Effector CD8-positive, alpha-beta T cell (primary cell): ENCODE results near the gene OSTF1.

ENCODE experiments used
- DNase-seq: peaks from one replicate; lab custom pipeline; 2025; lab: John Stamatoyannopoulos, UW

The OSTF1 gene

GRCh38 chr9:75167281-75167680 is 79.0 kb downstream of the OSTF1 start:
- DNase-seq: no peak

DNA sequence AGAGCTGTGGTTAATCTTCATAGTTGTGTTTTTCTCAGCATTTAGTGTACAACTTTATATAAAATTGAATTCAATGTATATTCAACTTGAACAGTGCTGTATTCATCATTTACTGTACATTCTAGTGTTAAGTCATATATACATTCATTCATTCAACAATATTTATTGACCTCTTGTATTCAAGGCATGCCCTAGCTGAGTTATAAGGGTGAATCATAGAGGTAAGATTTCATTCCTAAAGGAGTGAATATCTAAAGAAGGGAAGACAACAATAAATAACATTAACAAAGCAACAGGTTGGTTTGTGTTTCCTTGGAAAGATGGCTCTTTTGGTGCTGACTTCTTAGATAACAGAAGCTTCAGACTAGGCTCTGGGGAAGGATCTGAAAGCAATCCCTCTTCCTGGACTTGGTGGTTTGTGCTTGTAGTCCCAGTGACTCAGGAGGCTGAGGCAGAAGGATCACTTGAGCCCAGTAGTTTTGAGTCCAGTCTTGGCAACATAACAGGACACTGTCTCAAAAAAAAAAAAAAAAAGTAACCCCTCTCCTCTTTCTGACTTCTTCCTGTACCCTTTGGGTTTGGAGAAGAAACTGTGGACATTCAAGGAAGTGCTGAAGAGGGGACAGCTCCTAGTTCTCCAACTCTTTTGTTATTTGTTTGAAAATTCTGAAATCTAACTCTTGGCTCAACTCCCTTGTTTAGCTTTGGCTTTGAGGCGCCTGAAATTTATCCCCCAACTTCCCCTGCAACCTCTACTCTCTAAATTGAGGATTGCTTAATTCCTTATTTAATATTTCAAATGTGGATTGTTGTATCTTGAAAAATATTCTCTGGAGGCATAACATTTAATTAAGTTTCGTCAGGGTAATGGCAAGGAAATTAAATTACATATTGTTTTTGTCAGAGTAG is 80.2 kb downstream of the OSTF1 start:
- DNase-seq: no peak

GRCh38 chr9:75169623-75170022 is 81.3 kb downstream of the OSTF1 start:
- no peak for DNase-seq

DNA sequence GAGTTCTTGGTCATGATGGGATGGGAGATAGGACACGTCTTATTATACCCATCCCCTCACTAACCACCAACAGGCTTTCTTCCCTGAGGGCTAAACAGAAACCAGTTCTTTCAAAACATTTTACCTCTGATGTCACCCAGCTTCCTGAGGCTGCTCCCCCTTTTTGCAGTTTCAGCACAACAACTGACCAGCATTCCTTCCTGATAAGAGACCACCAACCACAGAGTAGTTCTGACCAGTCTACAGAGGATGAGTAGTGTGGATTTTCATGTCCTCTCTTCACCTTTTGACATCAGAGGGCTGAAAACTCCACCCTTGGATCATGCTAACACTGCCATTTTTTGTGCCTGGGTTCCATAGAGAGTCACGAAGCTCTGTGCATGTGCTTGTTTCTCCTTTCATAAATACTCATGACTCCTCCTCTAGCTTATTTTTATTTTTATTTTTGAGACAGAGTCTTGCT is 82.6 kb downstream of the OSTF1 start:
- no peak for DNase-seq

- no peak for DNase-seq
Measured at GRCh38 chr9:75175395-75175794, 87.1 kb downstream of the OSTF1 start.

DNA sequence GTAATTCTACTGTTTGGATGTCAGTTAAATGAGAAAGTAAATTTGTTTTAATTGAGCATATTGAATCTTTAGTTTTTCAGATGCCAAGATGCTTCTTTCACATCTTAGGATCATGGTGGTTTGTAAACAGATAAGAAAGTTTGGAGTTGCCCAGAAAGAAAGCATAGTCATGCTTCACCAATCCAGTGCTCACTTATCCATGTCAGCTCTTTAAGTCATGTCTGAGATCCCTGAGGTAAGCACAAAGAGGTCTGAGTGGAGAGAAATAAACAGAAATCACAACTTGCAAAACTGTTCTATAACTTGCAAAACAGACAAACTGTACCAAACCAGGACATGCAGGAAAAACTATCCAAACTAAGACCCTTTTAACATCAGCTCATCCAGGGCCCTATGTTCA is 87.7 kb downstream of the OSTF1 start:
- no peak for DNase-seq

- no peak for DNase-seq
Measured at GRCh38 chr9:75181750-75182149, 93.4 kb downstream of the OSTF1 start.

DNA sequence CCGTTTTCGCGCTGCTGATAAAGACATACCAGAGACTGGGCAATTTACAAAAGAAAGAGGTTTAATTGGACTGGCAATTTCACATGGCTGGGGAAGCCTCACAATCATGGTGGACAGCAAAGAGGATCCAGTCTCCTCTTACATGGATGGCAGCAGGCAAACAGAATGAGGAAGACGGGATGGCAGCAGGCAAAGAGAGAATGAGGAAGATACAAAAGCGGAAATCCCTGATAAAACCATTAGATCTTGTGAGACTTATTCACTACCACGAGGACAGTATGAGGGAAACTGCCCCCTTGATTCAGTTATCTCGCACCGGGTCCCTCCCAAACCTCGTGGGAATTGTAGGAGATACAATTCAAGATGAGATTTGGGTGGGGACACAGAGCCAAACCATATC is 95.0 kb downstream of the OSTF1 start:
- no peak for DNase-seq

GRCh38 chr9:75184471-75184870 is 96.2 kb downstream of the OSTF1 start:
- no peak for DNase-seq

GRCh38 chr9:75185585-75186170 is 97.4 kb downstream of the OSTF1 start:
- no peak for DNase-seq

DNA sequence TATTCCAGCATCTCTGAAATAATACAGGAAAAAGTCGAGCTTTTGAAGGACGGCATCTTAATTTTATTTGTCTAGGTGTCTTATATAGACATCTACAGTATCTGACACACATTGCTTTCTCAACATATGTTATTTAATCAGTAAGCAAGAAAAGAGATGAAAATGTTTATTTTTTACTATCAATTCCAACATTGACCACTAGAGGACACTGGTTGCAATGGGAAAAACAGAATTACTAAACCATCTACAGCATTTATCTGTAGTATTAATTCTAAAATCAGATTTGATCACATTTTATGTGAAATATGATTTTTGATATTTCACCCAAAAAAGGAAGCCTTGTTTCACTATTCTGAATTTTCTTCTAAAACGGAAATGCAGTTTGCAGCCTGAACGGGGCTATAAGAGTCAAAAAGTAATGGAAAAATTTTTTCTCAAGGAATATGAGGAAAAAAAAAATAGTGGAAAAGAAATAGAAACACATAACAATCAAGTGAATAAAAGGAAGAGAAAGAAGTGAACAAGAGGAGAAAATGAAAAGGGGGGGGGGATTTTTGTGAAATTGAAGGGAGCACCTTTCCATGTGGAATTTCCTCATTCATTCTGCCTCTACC is 98.6 kb downstream of the OSTF1 start:
- DNase-seq: no peak

GRCh38 chr9:75188756-75189155 is 100.4 kb downstream of the OSTF1 start:
- DNase-seq: no peak

- DNase-seq: no peak
Measured at GRCh38 chr9:75190762-75191161, 102.4 kb downstream of the OSTF1 start.
